Right lobe of liver (tissue), 6 donors: ENCODE data around the gene HEATR5B. TPM values are rescaled to one million over a fixed set of nuclear protein-coding genes. Genes with fewer than 3 reads are reported as not detected.

ENCODE experiments used
- ATAC-seq, 4 donors: fragments of 200-7000 bp; cut with Tn5 transposase; one replicate each; pipeline ENCODE4 v1.9.1; 2020; ENCODE audit warnings: mild to moderate bottlenecking in 4 of 4, moderate library complexity in 4 of 4
- DNase-seq, 3 donors: peaks; one replicate each; pipeline ENCODE4 v3.0.0-alpha.2; 2020
- H3K27ac ChIP-seq, 3 donors: fragments of 200-600 bp; one replicate each; pipeline ENCODE4 v1.8.0; 2022
- H3K27me3 ChIP-seq, 2 donors: fragments of 200-600 bp; one replicate each; pipeline ENCODE4 v1.8.0; 2022
- H3K36me3 ChIP-seq, 4 donors: fragments of 200-600 bp; sonication (generic) in 1 of 4; one replicate each; pipeline versions ENCODE4 v1.5.1 to v1.8.0; 2017 to 2022; ENCODE audit warnings: control low read depth in 1 of 4
- H3K4me1 ChIP-seq, 4 donors: fragments of 200-600 bp; sonication (generic) in 1 of 4; one replicate each; pipeline versions ENCODE4 v1.5.1 to v1.8.0; 2017 to 2022; ENCODE audit warnings: control low read depth in 1 of 4
- H3K4me3 ChIP-seq, 3 donors: fragments of 200-600 bp; one replicate each; pipeline ENCODE4 v1.8.0; 2022
- H3K9me3 ChIP-seq, 4 donors: fragments of 200-600 bp; sonication (generic) in 1 of 4; one replicate each; pipeline versions ENCODE4 v1.5.1 to v1.8.0; 2017 to 2022; ENCODE audit warnings: control low read depth in 1 of 4
- POLR2A ChIP-seq: fragments of 450-650 bp; IDR thresholded peaks from one replicate; pipeline ENCODE4 v1.6.1; 2017; ENCODE audit warnings: antibody characterized with exemption, mild to moderate bottlenecking
- WGBS: methylation state at CpG from one replicate; pipeline ENCODE4 v1.1.6; 2018; ENCODE audit warnings: low coverage, low lambda C conversion rate; ENCODE audit not compliant: insufficient coverage; ENCODE audit errors: missing lambda C conversion rate; 5-methylcytosine and 5-hydroxymethylcytosine counted together
- intact Hi-C, 2 donors: fragments of 100-400 bp; cut with DNase I; formaldehyde crosslinking; loops; one replicate each; pipeline versions ENCODE4 v1.11.2 to v1.14.1; 2022
- total RNA-seq, 6 experiments: library from RNA; depleted of rRNA in 2 of 6; stranded (reverse); fragments of >200 nt in 2 of 6; fragmentation: NEBNext Ultra II Directional in 3 of 6; extraction: Animal tissue kit (Norgen Biotek cat#: 25700) in 3 of 6; gene quantifications; one replicate each; pipeline versions ENCODE4 v1.1.0 to v1.2.4, GENCODE V29; 2016 to 2023
- TF ChIP-seq, protein P1 (sequence below), 4 donors: fragments of 200-600 bp in 3 of 4; fragments of 450-650 bp in 1 of 4; IDR thresholded peaks; one replicate each; pipeline versions ENCODE4 v1.5.1 to v1.8.0; 2016 to 2022; ENCODE audit warnings: antibody characterized with exemption in 4 of 4, mild to moderate bottlenecking in 2 of 4
- donor health status: DM: no; HTN: yes; CAD: no.
- donor health status: DM: no; HTN: no; CAD: no.
- donor health status: DM: no; HTN: no; CAD: no.
- donor health status: DM: no; HTN: yes; CAD: no.
- donor health status: DM: no; HTN: yes; CAD: no.

The HEATR5B gene
- total RNA-seq, 6 experiments from 2014 or later = 7.7 to 11.7 (median 9.2) TPM

DNA sequence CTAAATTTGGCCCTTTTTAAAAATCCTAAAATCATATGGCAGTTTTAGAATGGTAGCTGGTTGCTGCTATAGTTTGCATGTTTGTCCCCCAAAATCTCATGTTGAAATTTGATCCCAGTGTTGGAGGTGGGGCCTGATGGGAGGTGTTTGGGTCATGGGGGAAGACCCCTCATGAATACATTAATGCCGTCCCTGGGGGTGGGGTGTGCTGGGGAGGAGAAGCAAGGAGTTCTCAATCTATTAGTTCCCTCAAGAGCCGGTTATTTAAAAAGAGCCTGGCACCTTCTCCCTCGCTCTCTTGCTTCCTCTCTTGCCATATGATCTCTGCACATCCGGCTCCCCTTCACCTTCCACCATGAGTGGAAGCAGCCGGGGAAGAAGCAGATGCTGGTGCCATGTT is 21.0 kb upstream of the HEATR5B start:
- ATAC-seq (no peak), DNase-seq (no peak)
- WGBS = 76% methylated on average over 4 of the region's 5 CpGs
- no peaks in the 10 kb centered on the region for H3K27me3 ChIP-seq
- H3K9me3 ChIP-seq = no peaks in the 10 kb centered on the region
- TF ChIP-seq, protein P1, sequence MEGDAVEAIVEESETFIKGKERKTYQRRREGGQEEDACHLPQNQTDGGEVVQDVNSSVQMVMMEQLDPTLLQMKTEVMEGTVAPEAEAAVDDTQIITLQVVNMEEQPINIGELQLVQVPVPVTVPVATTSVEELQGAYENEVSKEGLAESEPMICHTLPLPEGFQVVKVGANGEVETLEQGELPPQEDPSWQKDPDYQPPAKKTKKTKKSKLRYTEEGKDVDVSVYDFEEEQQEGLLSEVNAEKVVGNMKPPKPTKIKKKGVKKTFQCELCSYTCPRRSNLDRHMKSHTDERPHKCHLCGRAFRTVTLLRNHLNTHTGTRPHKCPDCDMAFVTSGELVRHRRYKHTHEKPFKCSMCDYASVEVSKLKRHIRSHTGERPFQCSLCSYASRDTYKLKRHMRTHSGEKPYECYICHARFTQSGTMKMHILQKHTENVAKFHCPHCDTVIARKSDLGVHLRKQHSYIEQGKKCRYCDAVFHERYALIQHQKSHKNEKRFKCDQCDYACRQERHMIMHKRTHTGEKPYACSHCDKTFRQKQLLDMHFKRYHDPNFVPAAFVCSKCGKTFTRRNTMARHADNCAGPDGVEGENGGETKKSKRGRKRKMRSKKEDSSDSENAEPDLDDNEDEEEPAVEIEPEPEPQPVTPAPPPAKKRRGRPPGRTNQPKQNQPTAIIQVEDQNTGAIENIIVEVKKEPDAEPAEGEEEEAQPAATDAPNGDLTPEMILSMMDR (IDR thresholded peaks at IDR 0.05) = no peak
- TF ChIP-seq POLR2A = no peak
- no peak overlapping the region for H3K27ac ChIP-seq
- peaks cover 0 to 5% (median 2%) of the 10 kb centered on the region in 4 donors for H3K4me1 ChIP-seq
- intact Hi-C loops = no loop called here
- H3K36me3 ChIP-seq = peaks cover 0 to 49% (median 14%) of the 10 kb centered on the region in 4 donors
- H3K4me3 ChIP-seq = no peak overlapping the region

DNA sequence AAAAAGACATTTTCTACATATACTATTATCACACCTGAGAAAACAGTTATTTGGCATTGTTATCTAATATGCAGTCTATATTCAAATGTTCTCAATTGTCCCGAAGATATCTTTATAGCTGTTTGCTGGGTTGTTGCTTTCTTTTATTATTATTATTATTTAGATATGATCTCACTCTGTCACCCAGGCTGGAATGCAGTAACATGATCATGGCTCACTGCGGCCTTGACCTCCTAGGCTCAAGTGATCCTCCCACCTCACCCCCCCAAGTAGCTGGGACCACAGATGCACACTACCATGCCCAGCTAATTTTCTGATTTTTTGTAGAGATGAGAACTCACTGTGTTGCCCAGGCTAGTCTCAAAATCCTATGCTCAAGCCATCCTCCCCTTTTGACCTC is 20.0 kb upstream of the HEATR5B start:
- peaks cover 0 to 5% (median 2%) of the 10 kb centered on the region in 4 donors for H3K4me1 ChIP-seq
- TF ChIP-seq, protein P1 (IDR thresholded peaks at IDR 0.05) = no peak
- no peak for TF ChIP-seq POLR2A
- 94% methylated on average over 2 of the region's 2 CpGs for WGBS
- no peak overlapping the region for H3K4me3 ChIP-seq
- ATAC-seq (no peak), DNase-seq (no peak)
- H3K9me3 ChIP-seq = no peaks in the 10 kb centered on the region
- intact Hi-C loops = no loop called here
- H3K27me3 ChIP-seq = no peaks in the 10 kb centered on the region
- H3K27ac ChIP-seq = no peak overlapping the region
- H3K36me3 ChIP-seq = peaks cover 0 to 41% (median 13%) of the 10 kb centered on the region in 4 donors

DNA sequence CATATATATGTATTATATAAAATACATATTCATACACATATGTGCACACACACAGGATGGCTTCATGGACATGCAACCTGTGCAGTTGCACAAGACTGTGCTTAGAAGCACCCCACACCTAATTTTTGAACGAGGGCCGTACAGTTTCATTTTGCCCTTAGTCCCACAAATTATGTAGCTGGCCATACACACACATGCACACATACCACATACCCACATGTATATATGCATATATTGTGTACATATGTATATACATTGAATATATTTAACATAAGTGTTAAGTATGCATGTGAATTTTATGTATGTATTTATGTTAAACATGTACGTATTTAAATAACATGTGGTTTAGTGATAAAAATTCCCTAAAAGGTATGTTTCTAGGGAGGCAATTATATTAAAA is 18.4 kb upstream of the HEATR5B start:
- Histone ChIP-seq H3K36me3 (peaks cover 0 to 25% (median 5%) of the 10 kb centered on the region in 4 donors), H3K27me3 (no peaks in the 10 kb centered on the region), H3K9me3 (no peaks in the 10 kb centered on the region), H3K4me1 (peaks cover 0 to 5% (median 2%) of the 10 kb centered on the region in 4 donors), H3K27ac (no peak overlapping the region), H3K4me3 (no peak overlapping the region)
- ATAC-seq (no peak), DNase-seq (no peak)
- intact Hi-C loops = no loop called here
- WGBS = 85% methylated on average over 3 of the region's 3 CpGs
- TF ChIP-seq POLR2A = no peak
- TF ChIP-seq, protein P1 (IDR thresholded peaks at IDR 0.05) = no peak

DNA sequence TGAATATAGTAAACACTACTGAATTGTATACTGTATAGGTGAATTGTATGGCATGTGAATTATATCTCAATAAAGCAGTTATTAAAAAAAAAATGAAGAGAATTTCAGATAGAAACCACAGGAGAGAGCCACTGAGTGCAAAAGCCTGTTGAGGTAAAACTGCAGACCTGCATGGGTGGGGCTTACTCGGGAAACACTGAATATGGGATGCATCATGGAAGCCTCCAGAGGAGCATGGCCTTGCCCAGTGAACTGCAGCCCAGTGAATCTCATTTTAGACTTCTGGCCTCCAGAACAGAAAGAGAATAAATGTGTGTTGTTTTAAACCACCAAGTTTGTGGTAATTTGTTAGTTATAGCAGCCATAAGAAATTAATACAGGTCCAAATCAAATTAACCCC is 15.9 kb upstream of the HEATR5B start:
- Histone ChIP-seq H3K9me3 (no peaks in the 10 kb centered on the region), H3K4me3 (no peak overlapping the region), H3K27me3 (no peaks in the 10 kb centered on the region), H3K27ac (no peak overlapping the region), H3K36me3 (peaks cover 0 to 8% (median 0%) of the 10 kb centered on the region in 4 donors), H3K4me1 (peaks cover 0 to 5% (median 2%) of the 10 kb centered on the region in 4 donors)
- no CpG with 5 or more reads among the region's 1 CpG for WGBS
- TF ChIP-seq, protein P1 (IDR thresholded peaks at IDR 0.05) = no peak
- TF ChIP-seq POLR2A = no peak
- ATAC-seq (no peak), DNase-seq (no peak)
- intact Hi-C loops = no loop called here
